H9 (cell line): Measurements from ENCODE around the gene PPBP. TPM values are rescaled to one million over a fixed set of nuclear protein-coding genes. Genes with fewer than 3 reads are reported as not detected.

Experiments used
- DNase-seq: peaks from one replicate; pipeline ENCODE4 v3.0.0-alpha.2; 2017
- H2AFZ ChIP-seq: one replicate; pipeline ENCODE4 v1.6.1; 2013; ENCODE audit warnings: mild to moderate bottlenecking, low read length, control low read depth, moderate library complexity
- H2AK5ac ChIP-seq: 2 replicates; pipeline ENCODE4 v1.6.1; 2013; ENCODE audit warnings: low read length, control low read depth, mixed read lengths; ENCODE audit not compliant: insufficient read length
- H2BK120ac ChIP-seq: one replicate; pipeline ENCODE4 v1.6.1; 2013; ENCODE audit warnings: low read depth, mild to moderate bottlenecking, low read length, control low read depth, inconsistent platforms; ENCODE audit not compliant: poor library complexity, severe bottlenecking
- H2BK12ac ChIP-seq: 2 replicates; pipeline ENCODE4 v1.6.1; 2013; ENCODE audit warnings: low read length, control low read depth, mixed read lengths, low read depth; ENCODE audit not compliant: insufficient read length
- H2BK15ac ChIP-seq: 2 replicates; pipeline ENCODE4 v1.6.1; 2013; ENCODE audit warnings: low read depth, low read length, control low read depth
- H2BK20ac ChIP-seq: one replicate; pipeline ENCODE4 v1.6.1; 2013; ENCODE audit warnings: low read depth, mild to moderate bottlenecking, low read length, control low read depth, inconsistent platforms; ENCODE audit not compliant: poor library complexity, severe bottlenecking
- H2BK5ac ChIP-seq: 2 replicates; pipeline ENCODE4 v1.6.1; 2013; ENCODE audit warnings: low read length, control low read depth, mixed read lengths; ENCODE audit not compliant: insufficient read length
- H3K14ac ChIP-seq: 2 replicates; pipeline ENCODE4 v1.6.1; 2013; ENCODE audit warnings: low read length, control low read depth; ENCODE audit not compliant: insufficient read depth
- H3K18ac ChIP-seq: 2 replicates; pipeline ENCODE4 v1.6.1; 2013; ENCODE audit warnings: low read depth, mild to moderate bottlenecking, mixed read lengths, low read length, control low read depth; ENCODE audit not compliant: insufficient read length
- H3K23ac ChIP-seq: 2 replicates; pipeline ENCODE4 v1.6.1; 2013; ENCODE audit warnings: low read length, control low read depth, mixed read lengths, low read depth; ENCODE audit not compliant: insufficient read length
- H3K23me2 ChIP-seq: 2 replicates; pipeline ENCODE4 v1.6.1; 2013; ENCODE audit warnings: low read depth, mild to moderate bottlenecking, mixed read lengths, low read length, control low read depth; ENCODE audit not compliant: insufficient read length, poor library complexity, severe bottlenecking
- H3K27ac ChIP-seq: 2 replicates; pipeline ENCODE4 v1.5.1; 2013; ENCODE audit warnings: low read length, control low read depth, mixed read lengths, low read depth; ENCODE audit not compliant: insufficient read length
- H3K27me3 ChIP-seq: 2 replicates; pipeline ENCODE4 v1.6.1; 2013; ENCODE audit warnings: low read length, control low read depth, inconsistent platforms; ENCODE audit not compliant: insufficient read depth
- H3K4ac ChIP-seq: 2 replicates; pipeline ENCODE4 v1.6.1; 2013; ENCODE audit warnings: low read depth, mild to moderate bottlenecking, control low read depth, inconsistent platforms, low read length, moderate library complexity
- H3K4me1 ChIP-seq: 2 replicates; pipeline ENCODE4 v1.6.1; 2013; ENCODE audit warnings: low read length, control low read depth, inconsistent platforms; ENCODE audit not compliant: insufficient read depth
- H3K4me2 ChIP-seq: 2 replicates; pipeline ENCODE4 v1.6.1; 2013; ENCODE audit warnings: low read length, control low read depth, mixed read lengths; ENCODE audit not compliant: insufficient read length, insufficient read depth
- H3K56ac ChIP-seq: 2 replicates; pipeline ENCODE4 v1.6.1; 2013; ENCODE audit warnings: low read depth, mild to moderate bottlenecking, mixed read lengths, low read length, control low read depth; ENCODE audit not compliant: insufficient read length
- H3K79me1 ChIP-seq: 2 replicates; pipeline ENCODE4 v1.6.1; 2013; ENCODE audit warnings: low read depth, mild to moderate bottlenecking, moderate library complexity, low read length, control low read depth, inconsistent platforms; ENCODE audit not compliant: insufficient read depth, poor library complexity, severe bottlenecking
- H3K79me2 ChIP-seq: 2 replicates; pipeline ENCODE4 v1.6.1; 2013; ENCODE audit warnings: low read length, control low read depth, inconsistent platforms; ENCODE audit not compliant: insufficient read depth
- H3K9ac ChIP-seq: 2 replicates; pipeline ENCODE4 v1.6.1; 2013; ENCODE audit warnings: low read length, control low read depth, mixed read lengths; ENCODE audit not compliant: insufficient read length; ENCODE audit errors: extremely low read depth
- H3K9me3 ChIP-seq: one replicate; pipeline ENCODE4 v1.6.1; 2013; ENCODE audit warnings: low read depth, low read length, inconsistent platforms; ENCODE audit not compliant: control insufficient read depth
- H3T11ph ChIP-seq: one replicate; pipeline ENCODE4 v1.6.1; 2013; ENCODE audit warnings: mild to moderate bottlenecking, low read length, control low read depth, inconsistent platforms
- H4K20me1 ChIP-seq: one replicate; pipeline ENCODE4 v1.6.1; 2013; ENCODE audit not compliant: control insufficient read depth, insufficient read length, insufficient read depth
- H4K5ac ChIP-seq: 2 replicates; pipeline ENCODE4 v1.6.1; 2013; ENCODE audit warnings: low read depth, mild to moderate bottlenecking, mixed read lengths, low read length, control low read depth; ENCODE audit not compliant: insufficient read length
- H4K8ac ChIP-seq: replicated peaks from 2 replicates; pipeline ENCODE4 v1.6.1; 2013; ENCODE audit warnings: low read length, control low read depth, mixed read lengths, low read depth; ENCODE audit not compliant: insufficient read length
- H4K91ac ChIP-seq: 2 replicates; pipeline ENCODE4 v1.6.1; 2013; ENCODE audit warnings: low read depth, mild to moderate bottlenecking, moderate library complexity, mixed read lengths, low read length, control low read depth; ENCODE audit not compliant: insufficient read length
- H3K27ac Mint-ChIP-seq, 3 experiments: 2 replicates in 2 of 3; 3 replicates in 1 of 3; pipeline ENCODE4 v1.8.0; 2020 to 2021; ENCODE audit warnings: mixed read lengths in 3 of 3, mild to moderate bottlenecking in 1 of 3, moderate library complexity in 1 of 3
- H3K27me3 Mint-ChIP-seq: 2 replicates; pipeline ENCODE4 v1.8.0; 2021; ENCODE audit warnings: low read depth, mild to moderate bottlenecking, moderate library complexity, mixed read lengths
- H3K36me3 Mint-ChIP-seq, 3 experiments: 2 replicates in 2 of 3; 3 replicates in 1 of 3; pipeline ENCODE4 v1.8.0; 2020 to 2021; ENCODE audit warnings: low read depth in 3 of 3, mixed read lengths in 3 of 3; ENCODE audit not compliant: insufficient read depth in 1 of 3
- H3K4me1 Mint-ChIP-seq, 2 experiments: 2 replicates each; pipeline ENCODE4 v1.8.0; 2020; ENCODE audit warnings: mixed read lengths in 2 of 2
- H3K4me3 Mint-ChIP-seq, 2 experiments: 2 replicates in 1 of 2; 3 replicates in 1 of 2; pipeline ENCODE4 v1.8.0; 2020 to 2021; ENCODE audit warnings: mild to moderate bottlenecking in 2 of 2, mixed read lengths in 2 of 2, moderate library complexity in 1 of 2
- H3K9me3 Mint-ChIP-seq, 2 experiments: 2 replicates in 1 of 2; 3 replicates in 1 of 2; pipeline ENCODE4 v1.8.0; 2020; ENCODE audit warnings: mild to moderate bottlenecking in 2 of 2, mixed read lengths in 2 of 2, moderate library complexity in 1 of 2
- CTCF ChIP-seq: fragments of 200-600 bp; sonication (generic); conservative IDR thresholded peaks from 3 replicates; pipeline ENCODE4 v1.8.0; 2021; ENCODE audit warnings: antibody characterized with exemption, mild to moderate bottlenecking
- WGBS: extraction: QIAGEN DNeasy Blood & Tissue Kit; methylation state at CpG from one replicate; pipeline ENCODE4 v1.1.7; 2013; ENCODE audit warnings: missing lambda C conversion rate, low lambda C conversion rate, mixed read lengths; ENCODE audit not compliant: insufficient read length; ENCODE audit errors: extremely low coverage; 5-methylcytosine and 5-hydroxymethylcytosine counted together
- total RNA-seq: library from RNA; stranded (reverse); gene quantifications from 2 replicates; pipeline ENCODE4 v1.2.1, GENCODE V29; 2021

Gene PPBP
- total RNA-seq, 1 experiment from 2014 or later = 0.33 TPM

- no peak overlapping the region for H3K4me3 Mint-ChIP-seq
- no peak overlapping the region for H2BK20ac ChIP-seq
- peaks cover 3% of the 10 kb centered on the region in 2 experiments; a peak in 4 of 5 replicates for H3K9me3 Mint-ChIP-seq
- no peaks in the 10 kb centered on the region for H3K27me3 Mint-ChIP-seq
- no peak overlapping the region for H3K4ac ChIP-seq
- no peak overlapping the region for H2AK5ac ChIP-seq
- no peak overlapping the region for H4K5ac ChIP-seq
- H3K4me1 ChIP-seq = no peaks in the 10 kb centered on the region
- H3K27ac Mint-ChIP-seq = no peak overlapping the region
- no peak overlapping the region for H2BK12ac ChIP-seq
- no peaks in the 10 kb centered on the region for H3K27me3 ChIP-seq
- no peaks in the 10 kb centered on the region for H3K79me2 ChIP-seq
- H2BK15ac ChIP-seq = no peak overlapping the region
- H3K36me3 Mint-ChIP-seq = peaks cover 0 to 6% (median 4%) of the 10 kb centered on the region in 3 experiments; a peak in 4 of 7 replicates
- no peak overlapping the region for H3T11ph ChIP-seq
- no peak overlapping the region for H3K27ac ChIP-seq
- H3K23me2 ChIP-seq = no peaks in the 10 kb centered on the region
- no peak overlapping the region for H2BK5ac ChIP-seq
- no peak overlapping the region for H3K9ac ChIP-seq
- DNase-seq = no peak
- no peak overlapping the region for H3K23ac ChIP-seq
- H4K8ac ChIP-seq = no peak overlapping the region
- no CpG with 5 or more reads among the region's 2 CpGs for WGBS
- H3K79me1 ChIP-seq = no peaks in the 10 kb centered on the region
- H3K18ac ChIP-seq = no peak overlapping the region
- no peak overlapping the region for H4K91ac ChIP-seq
- H2BK120ac ChIP-seq = no peak overlapping the region
- H3K4me1 Mint-ChIP-seq = no peaks in the 10 kb centered on the region
- H3K14ac ChIP-seq = no peak overlapping the region
- H3K56ac ChIP-seq = no peak overlapping the region
- H2AFZ ChIP-seq = no peak overlapping the region
- no peaks in the 10 kb centered on the region for H3K9me3 ChIP-seq
- no peak overlapping the region for H3K4me2 ChIP-seq
- H4K20me1 ChIP-seq = no peaks in the 10 kb centered on the region
- TF ChIP-seq CTCF = no peak
These were observed 35.7 kb upstream of the PPBP start for GRCh38 chr4:74023709-74024108.
